ENCODE measurements around the gene HOXA6.

Gene HOXA6

DNA sequence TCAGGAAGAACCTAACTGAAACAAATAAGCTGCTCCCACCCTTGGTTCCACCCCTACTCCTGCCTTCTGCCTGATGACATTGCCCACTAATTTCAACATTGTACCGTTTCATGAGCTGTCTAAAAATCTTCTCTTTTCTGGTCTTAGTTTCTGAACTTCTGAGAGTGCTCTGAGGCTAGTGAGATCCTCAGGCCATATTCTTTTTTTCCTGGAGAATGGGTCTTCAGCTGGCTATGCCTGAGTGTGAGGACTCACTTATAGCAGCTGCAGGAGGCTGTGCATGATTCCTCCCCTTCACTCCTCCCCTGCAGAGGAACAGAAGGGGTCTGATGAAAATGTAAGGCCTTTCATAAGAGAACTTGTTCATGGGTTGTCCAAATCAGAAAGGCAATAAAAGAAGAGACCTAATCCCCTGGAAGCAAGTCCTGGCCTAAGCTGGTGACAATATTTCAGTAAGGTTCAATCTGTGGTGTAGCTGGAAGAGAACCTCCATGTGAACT lies 28.1 kb downstream of the HOXA6 start:
- 78% methylated on average over 1 of the region's 1 CpG; no CpG with 5 or more reads in 1 of the 2 experiments for WGBS, 2 experiments (ENCODE audit: insufficient coverage in 2 of 2)
- Histone ChIP-seq H3K9me3 (ENCODE audit: control insufficient read depth, low read length) (no peaks in the 10 kb centered on the region), H3K27ac (ENCODE audit: low read depth, low read length, severe bottlenecking) (no peak overlapping the region), H3K4me3 (ENCODE audit: extremely low read depth, insufficient read depth, low read length, poor library complexity, severe bottlenecking) (no peak overlapping the region), H3K4me1 (ENCODE audit: control insufficient read depth, insufficient read depth, low read length, poor library complexity, severe bottlenecking) (peaks cover 5% of the 10 kb centered on the region), H3K36me3 (ENCODE audit: control insufficient read depth, insufficient read depth, low read length) (no peaks in the 10 kb centered on the region)

DNA sequence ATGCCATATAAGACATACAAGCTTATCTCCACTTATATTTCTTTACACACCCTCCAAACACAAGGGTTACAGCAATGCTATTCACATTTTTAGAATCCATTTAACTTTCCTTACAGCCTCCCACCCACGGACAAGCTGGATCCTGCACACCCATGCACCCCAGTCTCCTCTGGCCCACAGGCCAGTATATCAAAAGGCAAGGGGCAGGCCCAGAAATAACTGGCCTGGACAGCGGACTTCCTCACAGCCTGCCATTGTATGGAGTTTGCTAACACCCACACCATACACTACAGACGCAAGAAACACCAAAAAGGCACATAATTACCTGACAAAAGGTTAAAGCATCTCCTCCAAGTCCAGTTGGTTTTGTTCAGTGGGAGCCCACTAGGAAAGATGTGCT lies 29.0 kb downstream of the HOXA6 start:
- H3K4me1 ChIP-seq (ENCODE audit: control insufficient read depth, insufficient read depth, low read length, poor library complexity, severe bottlenecking), result peaks cover 10% of the 10 kb centered on the region
- no peak overlapping the region for H3K4me3 ChIP-seq (ENCODE audit: extremely low read depth, insufficient read depth, low read length, poor library complexity, severe bottlenecking)

DNA sequence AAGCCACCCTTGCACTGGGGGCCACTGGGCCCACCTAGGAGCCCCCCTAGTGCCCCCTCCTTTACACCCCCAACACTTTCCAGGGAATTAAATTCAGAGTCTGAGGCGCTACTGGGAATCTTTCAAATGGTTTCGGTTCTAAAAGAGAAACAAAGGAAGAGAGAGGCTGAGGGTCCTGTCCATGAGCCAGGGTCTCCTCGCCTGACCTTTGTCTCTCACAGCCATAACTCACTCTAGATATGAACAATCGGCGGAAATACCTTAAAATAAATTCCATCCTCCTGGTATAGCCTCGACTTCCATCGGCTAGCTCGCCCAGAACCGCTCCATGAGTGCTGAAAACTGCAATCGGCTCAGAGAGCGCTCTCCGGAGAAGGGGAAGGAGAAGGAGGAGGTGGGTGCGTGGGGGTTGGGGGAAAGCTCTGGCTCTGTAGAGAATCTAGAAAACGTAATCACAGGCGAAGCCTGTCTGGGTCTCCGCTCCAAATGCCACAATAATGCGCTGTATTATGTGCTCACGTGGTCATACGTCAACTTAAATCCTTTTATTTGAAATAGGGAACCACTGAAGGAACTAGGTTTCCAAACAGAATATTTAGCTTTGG lies 29.6 kb downstream of the HOXA6 start:
- Histone ChIP-seq H3K4me1 (ENCODE audit: control insufficient read depth, insufficient read depth, low read length, poor library complexity, severe bottlenecking) (peaks cover 10% of the 10 kb centered on the region), H3K4me3 (ENCODE audit: extremely low read depth, insufficient read depth, low read length, poor library complexity, severe bottlenecking) (no peak overlapping the region), H3K9me3 (ENCODE audit: control insufficient read depth, low read length) (no peaks in the 10 kb centered on the region), H3K27ac (ENCODE audit: low read depth, low read length, severe bottlenecking) (no peak overlapping the region), H3K36me3 (ENCODE audit: control insufficient read depth, insufficient read depth, low read length) (no peaks in the 10 kb centered on the region)
- 0 to 6% methylated on average over 7 to 10 of the region's 19 CpGs for WGBS, 2 experiments (ENCODE audit: insufficient coverage in 2 of 2)

More for the DNA sequence above, 29.0 kb downstream of the HOXA6 start:
- H3K27ac ChIP-seq (ENCODE audit: low read depth, low read length, severe bottlenecking), result no peak overlapping the region
- WGBS, 2 experiments (ENCODE audit: insufficient coverage in 2 of 2), result 11 to 24% methylated on average over 1 to 2 of the region's 3 CpGs
- no peaks in the 10 kb centered on the region for H3K9me3 ChIP-seq (ENCODE audit: control insufficient read depth, low read length)
- no peaks in the 10 kb centered on the region for H3K36me3 ChIP-seq (ENCODE audit: control insufficient read depth, insufficient read depth, low read length)

DNA sequence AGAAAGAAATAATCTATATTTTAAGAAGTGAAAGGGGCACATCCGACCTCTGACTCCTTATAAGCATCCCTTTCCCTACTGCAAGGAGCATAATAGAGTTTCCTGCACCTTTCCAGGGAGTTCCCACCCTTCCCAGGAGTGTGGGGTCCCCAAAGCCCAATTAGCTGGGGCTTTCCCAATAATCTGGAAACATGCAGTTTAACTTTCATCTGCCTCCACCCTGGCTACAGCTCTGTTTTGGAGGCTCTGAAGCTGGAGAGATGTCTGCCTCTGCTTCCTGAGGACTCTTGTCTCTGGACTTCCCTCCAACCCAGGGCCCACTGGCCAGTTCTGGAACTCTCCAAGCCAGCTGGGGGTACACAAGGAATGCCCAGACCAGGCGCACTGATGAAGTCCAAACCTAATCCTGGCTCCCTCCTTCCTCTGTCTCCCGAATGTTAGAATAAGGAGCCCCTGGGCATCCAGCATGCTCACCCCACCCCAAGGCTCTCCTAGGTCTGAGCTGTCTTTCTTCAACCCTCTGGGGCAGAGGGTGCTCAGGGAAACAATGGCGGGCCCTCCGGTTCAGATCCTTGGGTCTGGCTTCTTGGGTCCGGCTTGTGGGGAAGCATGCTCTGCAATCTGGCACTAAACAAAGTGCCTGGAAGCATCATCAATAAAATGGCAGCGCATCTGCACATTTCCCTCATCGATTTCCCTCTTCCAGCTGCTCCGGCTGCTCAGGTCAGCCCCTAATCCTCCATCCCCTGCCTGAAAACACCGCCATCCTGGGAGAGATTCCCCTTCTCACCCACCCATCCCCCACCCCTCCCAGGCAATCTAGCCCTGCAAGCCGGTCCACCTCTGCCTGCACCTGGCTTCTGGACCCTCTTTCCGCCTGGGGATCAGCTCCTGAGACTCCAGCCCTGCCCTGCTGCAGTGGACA lies 30.4 kb downstream of the HOXA6 start:
- Histone ChIP-seq H3K36me3 (ENCODE audit: control insufficient read depth, insufficient read depth, low read length) (no peaks in the 10 kb centered on the region), H3K4me1 (ENCODE audit: control insufficient read depth, insufficient read depth, low read length, poor library complexity, severe bottlenecking) (peaks cover 10% of the 10 kb centered on the region), H3K9me3 (ENCODE audit: control insufficient read depth, low read length) (no peaks in the 10 kb centered on the region), H3K27ac (ENCODE audit: low read depth, low read length, severe bottlenecking) (no peak overlapping the region), H3K4me3 (ENCODE audit: extremely low read depth, insufficient read depth, low read length, poor library complexity, severe bottlenecking) (no peak overlapping the region)
- whole genome bisulfite sequencing, 2 experiments (ENCODE audit: insufficient coverage in 2 of 2), result 9 to 10% methylated on average over 9 to 12 of the region's 12 CpGs

DNA sequence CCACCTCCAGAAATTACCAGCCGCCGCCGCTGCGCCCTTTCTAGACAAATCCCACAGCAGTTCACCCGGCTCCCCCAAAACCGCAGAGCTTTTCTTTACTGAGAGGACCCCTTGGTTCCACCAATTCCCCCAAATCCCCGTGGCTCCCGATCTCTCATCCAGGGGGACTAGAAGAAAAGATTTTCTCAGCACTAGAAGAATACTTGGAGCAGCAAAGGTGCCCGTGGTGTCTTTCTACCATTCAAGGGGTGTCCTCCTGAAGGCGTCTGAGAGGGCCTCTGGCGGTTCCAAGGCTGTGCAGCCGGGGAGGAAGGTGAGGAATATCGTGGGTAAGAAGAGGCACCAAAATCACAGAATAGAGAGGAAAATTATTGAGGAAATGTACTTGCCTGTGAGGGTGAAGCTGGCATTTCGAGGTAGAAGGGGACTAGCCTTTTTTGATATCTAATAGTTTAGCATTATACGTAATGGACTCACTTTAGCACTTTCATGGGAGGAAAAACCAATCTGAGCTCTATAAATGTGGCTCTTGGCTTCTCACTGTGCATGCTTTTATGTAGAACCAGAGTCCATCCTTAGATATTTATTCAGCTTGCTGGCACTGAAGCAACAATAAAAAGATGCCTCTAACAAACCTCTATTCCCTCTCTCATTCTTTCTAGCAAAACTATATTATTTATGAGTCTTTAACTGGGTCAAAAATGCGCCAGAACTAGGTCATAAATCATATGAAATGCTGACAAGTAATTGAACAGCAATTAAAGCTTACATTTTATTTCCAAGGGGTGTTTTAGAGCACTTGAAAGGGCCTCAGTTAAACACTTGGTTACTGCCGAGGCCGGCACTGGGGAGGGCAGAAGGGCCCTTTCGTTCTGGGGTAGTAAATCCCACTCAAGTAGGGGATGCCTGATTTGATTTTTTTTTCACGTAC lies 31.3 kb downstream of the HOXA6 start:
- 5% methylated on average over 4 to 11 of the region's 20 CpGs for whole genome bisulfite sequencing, 2 experiments (ENCODE audit: insufficient coverage in 2 of 2)
- H3K4me3 ChIP-seq (ENCODE audit: extremely low read depth, insufficient read depth, low read length, poor library complexity, severe bottlenecking), result peak overlapping the region; percentile 6

DNA sequence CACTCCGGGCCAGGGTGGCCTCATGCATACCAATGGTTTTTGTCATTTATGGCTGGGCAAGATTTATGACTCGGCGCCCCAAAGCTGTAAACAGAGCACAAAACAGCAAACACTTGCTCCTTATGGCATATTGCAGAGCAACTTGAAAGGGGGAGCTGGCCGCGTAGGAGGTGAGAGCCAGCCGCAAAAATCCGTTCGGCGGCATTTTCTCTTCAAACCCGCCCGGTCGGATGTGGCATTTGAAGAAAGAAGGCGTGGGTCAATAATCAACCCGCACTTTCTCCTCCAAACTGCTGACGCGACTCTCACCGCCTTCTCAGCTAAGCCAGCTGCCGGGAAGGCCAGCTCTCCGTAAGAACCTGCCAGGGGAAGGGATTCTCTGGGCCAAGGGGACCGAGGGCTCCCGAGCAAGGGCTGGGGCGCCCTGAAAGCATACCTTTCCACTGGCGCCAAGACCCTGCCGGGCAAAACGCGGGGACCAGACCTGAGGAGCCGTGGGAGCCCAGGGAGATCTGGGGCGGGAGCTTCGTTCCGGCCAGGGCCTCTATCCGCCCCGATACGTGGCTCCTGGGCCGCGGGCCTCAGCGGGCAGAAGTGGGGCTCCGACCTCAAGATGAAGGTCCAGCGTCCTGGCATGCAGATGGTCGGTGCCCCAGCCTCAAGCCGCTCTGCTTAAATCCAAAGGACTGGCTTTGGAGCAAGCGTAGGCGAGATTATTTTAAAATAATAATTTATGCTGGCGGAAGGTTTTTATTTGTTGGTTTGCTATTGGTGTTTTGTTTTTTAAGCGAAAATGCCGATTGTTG lies 32.1 kb downstream of the HOXA6 start:
- H3K27ac ChIP-seq (ENCODE audit: low read depth, low read length, severe bottlenecking), result peak overlapping the region; percentile 71
- no peaks in the 10 kb centered on the region for H3K9me3 ChIP-seq (ENCODE audit: control insufficient read depth, low read length)
- 0 to 1% methylated on average over 35 to 36 of the region's 45 CpGs for WGBS, 2 experiments (ENCODE audit: insufficient coverage in 2 of 2)
- H3K4me1 ChIP-seq (ENCODE audit: control insufficient read depth, insufficient read depth, low read length, poor library complexity, severe bottlenecking), result peaks cover 17% of the 10 kb centered on the region
- H3K36me3 ChIP-seq (ENCODE audit: control insufficient read depth, insufficient read depth, low read length), result no peaks in the 10 kb centered on the region
- H3K4me3 ChIP-seq (ENCODE audit: extremely low read depth, insufficient read depth, low read length, poor library complexity, severe bottlenecking), result peak overlapping the region; percentile 24

More for the DNA sequence above, 31.3 kb downstream of the HOXA6 start:
- Histone ChIP-seq H3K27ac (ENCODE audit: low read depth, low read length, severe bottlenecking) (no peak overlapping the region), H3K36me3 (ENCODE audit: control insufficient read depth, insufficient read depth, low read length) (no peaks in the 10 kb centered on the region), H3K4me1 (ENCODE audit: control insufficient read depth, insufficient read depth, low read length, poor library complexity, severe bottlenecking) (peaks cover 10% of the 10 kb centered on the region), H3K9me3 (ENCODE audit: control insufficient read depth, low read length) (no peaks in the 10 kb centered on the region)

- no peak overlapping the region for H3K4me3 ChIP-seq (ENCODE audit: extremely low read depth, insufficient read depth, low read length, poor library complexity, severe bottlenecking)
- 0 to 16% methylated on average over 3 to 4 of the region's 6 CpGs for WGBS, 2 experiments (ENCODE audit: insufficient coverage in 2 of 2)
- peaks cover 19% of the 10 kb centered on the region for H3K4me1 ChIP-seq (ENCODE audit: control insufficient read depth, insufficient read depth, low read length, poor library complexity, severe bottlenecking)
- H3K27ac ChIP-seq (ENCODE audit: low read depth, low read length, severe bottlenecking), result peak overlapping the region; percentile 71
- no peaks in the 10 kb centered on the region for H3K9me3 ChIP-seq (ENCODE audit: control insufficient read depth, low read length)
- no peaks in the 10 kb centered on the region for H3K36me3 ChIP-seq (ENCODE audit: control insufficient read depth, insufficient read depth, low read length)
Observed at GRCh38 chr7:27114881-27115220, 32.7 kb downstream of the HOXA6 start.

DNA sequence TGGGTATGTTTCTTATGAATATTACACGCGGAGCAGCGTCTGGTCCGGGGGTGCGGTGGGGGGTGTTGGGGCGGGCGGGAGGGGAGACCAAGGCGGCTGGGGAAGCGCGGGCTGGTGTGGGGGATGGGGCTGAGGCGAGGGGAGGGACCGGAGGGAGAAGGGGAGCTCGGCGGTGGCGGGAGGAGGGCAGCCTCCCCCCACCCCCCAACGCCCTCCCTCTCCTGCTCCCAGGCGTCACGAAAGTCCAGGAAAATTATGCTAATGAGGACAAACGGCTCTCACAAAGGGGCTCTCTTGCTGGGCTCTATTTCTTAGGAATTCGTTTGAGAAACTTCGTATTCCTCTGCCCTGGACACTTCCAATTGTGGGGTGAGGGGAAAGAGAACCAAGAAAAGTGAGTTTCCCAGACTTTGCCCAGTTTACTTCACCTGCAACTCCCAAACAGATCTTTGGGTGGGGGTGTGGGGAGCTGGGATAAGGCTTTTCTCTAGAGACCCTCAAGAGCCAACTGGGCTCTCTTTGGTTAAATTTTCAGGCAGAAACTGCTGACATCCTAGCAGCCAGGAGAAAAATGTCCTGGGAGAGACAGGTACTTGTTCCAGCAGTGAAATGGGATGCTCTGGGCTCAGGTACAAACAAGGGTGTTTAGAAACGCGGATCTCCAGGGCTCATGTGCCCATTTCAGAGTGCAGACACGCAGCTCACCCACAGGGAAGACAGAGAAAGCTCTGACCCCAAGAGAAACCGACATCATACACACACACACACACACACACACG lies 33.4 kb downstream of the HOXA6 start:
- no peaks in the 10 kb centered on the region for H3K36me3 ChIP-seq (ENCODE audit: control insufficient read depth, insufficient read depth, low read length)
- 0% methylated on average over 4 to 5 of the region's 26 CpGs for WGBS, 2 experiments (ENCODE audit: insufficient coverage in 2 of 2)
- H3K4me3 ChIP-seq (ENCODE audit: extremely low read depth, insufficient read depth, low read length, poor library complexity, severe bottlenecking), result peak overlapping the region; percentile 12
- H3K4me1 ChIP-seq (ENCODE audit: control insufficient read depth, insufficient read depth, low read length, poor library complexity, severe bottlenecking), result peaks cover 19% of the 10 kb centered on the region
- peak overlapping the region; percentile 83 for H3K27ac ChIP-seq (ENCODE audit: low read depth, low read length, severe bottlenecking)
- H3K9me3 ChIP-seq (ENCODE audit: control insufficient read depth, low read length), result no peaks in the 10 kb centered on the region
